ENCODE measurements around the gene PPHLN1. TPM values are rescaled to one million over a fixed set of nuclear protein-coding genes. Genes with fewer than 3 reads are reported as not detected.
"Not testable (repeated sequence)": the region's sequence is repeated elsewhere in the genome, so short reads cannot be mapped to it uniquely, and the experiment has no call there.

PPHLN1 gene
- total RNA-seq, 1 experiment from 2014 or later: 66.2 TPM

GRCh38 chr12:42370013-42370412 is 44.0 kb downstream of the PPHLN1 start:
- DNase-seq (ENCODE audit: low read depth): no peak

- peak; percentile 50 for DNase-seq (ENCODE audit: low read depth)
Observed at GRCh38 chr12:42372154-42372791, 46.3 kb downstream of the PPHLN1 start.

GRCh38 chr12:42373669-42374068 is 47.7 kb downstream of the PPHLN1 start:
- DNase-seq (ENCODE audit: low read depth): no peak

GRCh38 chr12:42380733-42381132 is 54.8 kb downstream of the PPHLN1 start:
- no peak for DNase-seq (ENCODE audit: low read depth)

- no peak for DNase-seq (ENCODE audit: low read depth)
Observed at GRCh38 chr12:42382013-42382696, 56.2 kb downstream of the PPHLN1 start.

GRCh38 chr12:42385326-42385841 is 59.4 kb downstream of the PPHLN1 start:
- no peak for DNase-seq (ENCODE audit: low read depth)

GRCh38 chr12:42386308-42386707 is 60.3 kb downstream of the PPHLN1 start:
- DNase-seq (ENCODE audit: low read depth): no peak

- not testable (repeated sequence) for DNase-seq (ENCODE audit: low read depth)
Observed at GRCh38 chr12:42388086-42388485, 62.1 kb downstream of the PPHLN1 start.

- DNase-seq (ENCODE audit: low read depth): no peak
Observed at GRCh38 chr12:42394429-42394828, 68.5 kb downstream of the PPHLN1 start.

GRCh38 chr12:42396473-42397259 is 70.7 kb downstream of the PPHLN1 start:
- peak; percentile 15 for DNase-seq (ENCODE audit: low read depth)

GRCh38 chr12:42402821-42403411 is 76.9 kb downstream of the PPHLN1 start:
- DNase-seq (ENCODE audit: low read depth): no peak

GRCh38 chr12:42407306-42407705 is 81.3 kb downstream of the PPHLN1 start:
- DNase-seq (ENCODE audit: low read depth): peak; percentile 17

GRCh38 chr12:42409471-42409870 is 83.5 kb downstream of the PPHLN1 start:
- no peak for DNase-seq (ENCODE audit: low read depth)

- no peak for DNase-seq (ENCODE audit: low read depth)
Observed at GRCh38 chr12:42410340-42410739, 84.4 kb downstream of the PPHLN1 start.

- no peak for DNase-seq (ENCODE audit: low read depth)
Observed at GRCh38 chr12:42420395-42420794, 94.4 kb downstream of the PPHLN1 start.

GRCh38 chr12:42421844-42422779 is 96.1 kb downstream of the PPHLN1 start:
- peak; percentile 31 for DNase-seq (ENCODE audit: low read depth)

- DNase-seq (ENCODE audit: low read depth): no peak
Observed at GRCh38 chr12:42422785-42423184, 96.8 kb downstream of the PPHLN1 start.

- DNase-seq (ENCODE audit: low read depth): peak; percentile 92
Observed at GRCh38 chr12:42426746-42427145, 100.8 kb downstream of the PPHLN1 start.

- DNase-seq (ENCODE audit: low read depth): no peak
Observed at GRCh38 chr12:42428850-42429249, 102.9 kb downstream of the PPHLN1 start.

- no peak for DNase-seq (ENCODE audit: low read depth)
Observed at GRCh38 chr12:42432517-42433140, 106.7 kb downstream of the PPHLN1 start.

Data from HT1080 (cell line).